ENCODE data around the gene HLA-DPB1.

Gene HLA-DPB1

GRCh38 chr6:33085627-33086026, 9.8 kb downstream of the HLA-DPB1 start:
- Histone ChIP-seq H2BK5ac (ENCODE audit: low read depth, low read length, poor library complexity, severe bottlenecking) (no peak overlapping the region), H3K4me1 (ENCODE audit: control insufficient read depth, insufficient read depth, low read depth, low read length) (peaks cover 6% of the 10 kb centered on the region), H3K27me3 (ENCODE audit: control insufficient read depth in 1 of 2, insufficient read depth in 1 of 2, low read length in 2 of 2) (peaks cover 0 to 8% of the 10 kb centered on the region in 2 experiments), H3K4ac (ENCODE audit: low read depth in 1 of 2, low read length in 2 of 2) (no peak overlapping the region), H3K4me3 (ENCODE audit: insufficient read depth in 1 of 2, low read depth in 1 of 2, low read length in 2 of 2) (no peak overlapping the region), H2BK15ac (ENCODE audit: low read depth, poor library complexity, severe bottlenecking) (no peak overlapping the region), H3K18ac (ENCODE audit: low read depth in 1 of 2, low read length in 2 of 2) (no peak overlapping the region), H3K79me1 (replicated peaks; ENCODE audit: low read length, poor library complexity, severe bottlenecking) (no peaks in the 10 kb centered on the region), H3K27ac (ENCODE audit: low read length, poor library complexity, severe bottlenecking) (no peak overlapping the region), H3K9ac (ENCODE audit: low read length) (no peak overlapping the region), H4K8ac (ENCODE audit: low read length) (no peak overlapping the region), H3K14ac (ENCODE audit: low read length in 2 of 2) (no peak overlapping the region), H2BK120ac (ENCODE audit: low read depth, low read length) (no peak overlapping the region), H4K91ac (ENCODE audit: low read length) (no peak overlapping the region), H3K23ac (ENCODE audit: low read length in 2 of 2) (no peak overlapping the region), H2AFZ (ENCODE audit: low read depth, low read length) (no peak overlapping the region), H3K36me3 (ENCODE audit: control insufficient read depth in 1 of 2, insufficient read depth in 2 of 2, low read depth in 1 of 2, low read length in 2 of 2) (peaks cover 0 to 45% of the 10 kb centered on the region in 2 experiments), H3K4me2 (ENCODE audit: low read length, poor library complexity, severe bottlenecking) (no peak overlapping the region), H3K9me3 (ENCODE audit: control insufficient read depth, low read length) (no peaks in the 10 kb centered on the region), H2BK12ac (ENCODE audit: low read length in 2 of 2) (no peak overlapping the region), H2AK5ac (ENCODE audit: low read length, severe bottlenecking) (no peak overlapping the region)
- no peak for DNase-seq
- WGBS = 93% methylated on average over 8 of the region's 8 CpGs

DNA sequence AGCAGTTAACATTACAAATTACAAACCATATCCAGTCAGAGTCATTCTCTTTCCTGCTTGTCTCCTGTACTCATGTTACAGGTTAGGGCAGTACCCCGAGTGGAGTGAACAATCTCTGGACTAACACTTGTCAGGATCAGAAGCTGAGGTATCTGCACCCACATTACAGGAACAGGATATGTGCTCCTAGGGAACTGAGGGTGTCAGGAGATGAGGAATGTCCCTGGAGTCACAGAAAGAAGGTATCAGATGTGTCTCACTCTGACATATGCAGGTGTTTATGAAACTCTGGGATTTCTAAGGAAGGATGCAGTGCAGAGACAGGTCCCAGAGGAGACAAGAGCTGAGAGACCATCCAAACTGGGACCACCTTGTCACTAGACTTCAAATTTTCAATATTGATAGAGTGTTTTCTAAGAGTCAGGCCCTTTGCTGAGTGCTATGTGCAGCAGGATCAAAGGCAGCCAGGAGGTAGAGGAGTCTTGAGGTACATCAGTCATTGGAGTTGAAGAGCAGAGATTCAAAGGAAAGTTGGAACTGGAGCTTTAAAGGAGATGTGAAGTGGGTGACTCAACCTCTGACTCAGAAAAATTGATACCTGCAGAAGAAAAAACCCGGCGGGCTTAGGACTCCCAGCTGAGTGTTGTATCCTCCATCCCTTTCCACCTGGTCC, 12.6 kb downstream of the HLA-DPB1 start:
- Histone ChIP-seq H3K9me3 (ENCODE audit: control insufficient read depth, low read length) (no peaks in the 10 kb centered on the region), H3K4me3 (ENCODE audit: insufficient read depth in 1 of 2, low read depth in 1 of 2, low read length in 2 of 2) (no peak overlapping the region), H3K4ac (ENCODE audit: low read depth in 1 of 2, low read length in 2 of 2) (no peak overlapping the region), H2BK5ac (ENCODE audit: low read depth, low read length, poor library complexity, severe bottlenecking) (no peak overlapping the region), H2BK12ac (ENCODE audit: low read length in 2 of 2) (no peak overlapping the region), H3K4me1 (ENCODE audit: control insufficient read depth, insufficient read depth, low read depth, low read length) (no peaks in the 10 kb centered on the region), H3K27me3 (ENCODE audit: control insufficient read depth in 1 of 2, insufficient read depth in 1 of 2, low read length in 2 of 2) (peaks cover 0 to 5% of the 10 kb centered on the region in 2 experiments), H4K91ac (ENCODE audit: low read length) (no peak overlapping the region), H2BK120ac (ENCODE audit: low read depth, low read length) (no peak overlapping the region), H2AK5ac (ENCODE audit: low read length, severe bottlenecking) (no peak overlapping the region), H2AFZ (ENCODE audit: low read depth, low read length) (no peak overlapping the region), H3K9ac (ENCODE audit: low read length) (no peak overlapping the region), H3K23ac (ENCODE audit: low read length in 2 of 2) (no peak overlapping the region), H3K4me2 (ENCODE audit: low read length, poor library complexity, severe bottlenecking) (no peak overlapping the region), H3K79me1 (replicated peaks; ENCODE audit: low read length, poor library complexity, severe bottlenecking) (no peaks in the 10 kb centered on the region), H3K27ac (ENCODE audit: low read length, poor library complexity, severe bottlenecking) (no peak overlapping the region), H4K8ac (ENCODE audit: low read length) (no peak overlapping the region), H3K14ac (ENCODE audit: low read length in 2 of 2) (no peak overlapping the region), H2BK15ac (ENCODE audit: low read depth, poor library complexity, severe bottlenecking) (no peak overlapping the region), H3K36me3 (ENCODE audit: control insufficient read depth in 1 of 2, insufficient read depth in 2 of 2, low read depth in 1 of 2, low read length in 2 of 2) (peaks cover 0 to 45% of the 10 kb centered on the region in 2 experiments), H3K18ac (ENCODE audit: low read depth in 1 of 2, low read length in 2 of 2) (no peak overlapping the region)
- WGBS = 45% methylated on average over 3 of the region's 3 CpGs
- no peak for DNase-seq

GRCh38 chr6:33088931-33089620, 13.3 kb downstream of the HLA-DPB1 start:
- H3K27me3 ChIP-seq (ENCODE audit: control insufficient read depth in 1 of 2, insufficient read depth in 1 of 2, low read length in 2 of 2) = peaks cover 0 to 5% of the 10 kb centered on the region in 2 experiments
- H2BK15ac ChIP-seq (ENCODE audit: low read depth, poor library complexity, severe bottlenecking) = no peak overlapping the region
- H3K27ac ChIP-seq (ENCODE audit: low read length, poor library complexity, severe bottlenecking) = no peak overlapping the region
- no peak overlapping the region for H3K18ac ChIP-seq (ENCODE audit: low read depth in 1 of 2, low read length in 2 of 2)
- WGBS = 38% methylated on average over 3 of the region's 6 CpGs
- H3K4ac ChIP-seq (ENCODE audit: low read depth in 1 of 2, low read length in 2 of 2) = no peak overlapping the region
- H3K4me1 ChIP-seq (ENCODE audit: control insufficient read depth, insufficient read depth, low read depth, low read length) = no peaks in the 10 kb centered on the region
- H3K36me3 ChIP-seq (ENCODE audit: control insufficient read depth in 1 of 2, insufficient read depth in 2 of 2, low read depth in 1 of 2, low read length in 2 of 2) = peaks cover 0 to 38% of the 10 kb centered on the region in 2 experiments
- no peak overlapping the region for H3K4me3 ChIP-seq (ENCODE audit: insufficient read depth in 1 of 2, low read depth in 1 of 2, low read length in 2 of 2)
- DNase-seq = no peak
- H3K14ac ChIP-seq (ENCODE audit: low read length in 2 of 2) = no peak overlapping the region
- H3K79me1 ChIP-seq (replicated peaks; ENCODE audit: low read length, poor library complexity, severe bottlenecking) = no peaks in the 10 kb centered on the region
- H3K4me2 ChIP-seq (ENCODE audit: low read length, poor library complexity, severe bottlenecking) = no peak overlapping the region
- H2AK5ac ChIP-seq (ENCODE audit: low read length, severe bottlenecking) = no peak overlapping the region
- H3K23ac ChIP-seq (ENCODE audit: low read length in 2 of 2) = no peak overlapping the region
- no peaks in the 10 kb centered on the region for H3K9me3 ChIP-seq (ENCODE audit: control insufficient read depth, low read length)
- H2BK5ac ChIP-seq (ENCODE audit: low read depth, low read length, poor library complexity, severe bottlenecking) = no peak overlapping the region
- H4K91ac ChIP-seq (ENCODE audit: low read length) = no peak overlapping the region
- no peak overlapping the region for H3K9ac ChIP-seq (ENCODE audit: low read length)
- H2AFZ ChIP-seq (ENCODE audit: low read depth, low read length) = no peak overlapping the region
- no peak overlapping the region for H2BK120ac ChIP-seq (ENCODE audit: low read depth, low read length)
- H4K8ac ChIP-seq (ENCODE audit: low read length) = no peak overlapping the region
- H2BK12ac ChIP-seq (ENCODE audit: low read length in 2 of 2) = no peak overlapping the region

DNA sequence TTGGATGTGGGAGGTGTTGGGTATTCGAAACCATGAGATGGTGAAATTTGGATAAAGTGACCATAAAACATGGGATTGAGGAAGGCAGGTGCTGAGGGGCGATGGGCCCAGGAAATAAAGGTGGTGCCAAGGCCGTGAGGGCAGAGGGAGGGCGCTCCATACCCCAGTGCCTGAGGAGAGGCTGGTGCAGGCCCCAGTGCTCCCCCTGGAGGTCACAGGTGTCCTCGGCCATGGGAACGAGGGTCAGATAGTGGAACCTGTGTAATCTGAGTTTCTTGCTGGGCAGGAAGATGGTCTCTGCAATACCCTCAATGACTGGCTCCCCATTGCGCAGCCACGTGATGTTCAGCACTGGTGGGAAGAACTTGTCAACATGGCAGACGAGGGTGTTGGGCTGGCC, 16.2 kb downstream of the HLA-DPB1 start:
- no peak overlapping the region for H3K14ac ChIP-seq (ENCODE audit: low read length in 2 of 2)
- H2AFZ ChIP-seq (ENCODE audit: low read depth, low read length) = no peak overlapping the region
- H3K18ac ChIP-seq (ENCODE audit: low read depth in 1 of 2, low read length in 2 of 2) = no peak overlapping the region
- H2AK5ac ChIP-seq (ENCODE audit: low read length, severe bottlenecking) = no peak overlapping the region
- H3K36me3 ChIP-seq (ENCODE audit: control insufficient read depth in 1 of 2, insufficient read depth in 2 of 2, low read depth in 1 of 2, low read length in 2 of 2) = peaks cover 0 to 12% of the 10 kb centered on the region in 2 experiments
- H3K9me3 ChIP-seq (ENCODE audit: control insufficient read depth, low read length) = no peaks in the 10 kb centered on the region
- no peak overlapping the region for H3K4me2 ChIP-seq (ENCODE audit: low read length, poor library complexity, severe bottlenecking)
- DNase-seq = no peak
- no peak overlapping the region for H2BK12ac ChIP-seq (ENCODE audit: low read length in 2 of 2)
- no peak overlapping the region for H3K23ac ChIP-seq (ENCODE audit: low read length in 2 of 2)
- H3K4me3 ChIP-seq (ENCODE audit: insufficient read depth in 1 of 2, low read depth in 1 of 2, low read length in 2 of 2) = no peak overlapping the region
- no peak overlapping the region for H3K9ac ChIP-seq (ENCODE audit: low read length)
- 46% methylated on average over 9 of the region's 9 CpGs for WGBS
- no peak overlapping the region for H4K8ac ChIP-seq (ENCODE audit: low read length)
- no peak overlapping the region for H2BK120ac ChIP-seq (ENCODE audit: low read depth, low read length)
- H2BK15ac ChIP-seq (ENCODE audit: low read depth, poor library complexity, severe bottlenecking) = no peak overlapping the region
- H2BK5ac ChIP-seq (ENCODE audit: low read depth, low read length, poor library complexity, severe bottlenecking) = no peak overlapping the region
- H4K91ac ChIP-seq (ENCODE audit: low read length) = no peak overlapping the region
- H3K4me1 ChIP-seq (ENCODE audit: control insufficient read depth, insufficient read depth, low read depth, low read length) = no peaks in the 10 kb centered on the region
- no peak overlapping the region for H3K27ac ChIP-seq (ENCODE audit: low read length, poor library complexity, severe bottlenecking)
- no peak overlapping the region for H3K4ac ChIP-seq (ENCODE audit: low read depth in 1 of 2, low read length in 2 of 2)
- no peaks in the 10 kb centered on the region for H3K79me1 ChIP-seq (replicated peaks; ENCODE audit: low read length, poor library complexity, severe bottlenecking)
- peaks cover 2 to 12% of the 10 kb centered on the region in 2 experiments for H3K27me3 ChIP-seq (ENCODE audit: control insufficient read depth in 1 of 2, insufficient read depth in 1 of 2, low read length in 2 of 2)

All from mesenchymal stem cell (in vitro differentiated cells and primary cell).